Uterus (tissue), 2 donors: ENCODE data around the gene UBA52.
"Not testable (repeated sequence)": the region's sequence is repeated elsewhere in the genome, so short reads cannot be mapped to it uniquely, and the experiment has no call there.

Source experiments
- CTCF ChIP-seq, 4 experiments: fragments of 200-600 bp in 2 of 4; fragments of 450-650 bp in 2 of 4; sonication (generic) in 2 of 4; IDR thresholded peaks; one replicate each; pipeline ENCODE4 v1.5.1; 2016 to 2019; ENCODE audit warnings: antibody characterized with exemption in 4 of 4, mild to moderate bottlenecking in 2 of 4, moderate library complexity in 1 of 4
- POLR2A ChIP-seq, 2 donors: fragments of 450-650 bp; IDR thresholded peaks; one replicate each; pipeline ENCODE4 v1.6.1; 2016; ENCODE audit warnings: antibody characterized with exemption in 2 of 2, mild to moderate bottlenecking in 1 of 2, moderate library complexity in 1 of 2

DNA sequence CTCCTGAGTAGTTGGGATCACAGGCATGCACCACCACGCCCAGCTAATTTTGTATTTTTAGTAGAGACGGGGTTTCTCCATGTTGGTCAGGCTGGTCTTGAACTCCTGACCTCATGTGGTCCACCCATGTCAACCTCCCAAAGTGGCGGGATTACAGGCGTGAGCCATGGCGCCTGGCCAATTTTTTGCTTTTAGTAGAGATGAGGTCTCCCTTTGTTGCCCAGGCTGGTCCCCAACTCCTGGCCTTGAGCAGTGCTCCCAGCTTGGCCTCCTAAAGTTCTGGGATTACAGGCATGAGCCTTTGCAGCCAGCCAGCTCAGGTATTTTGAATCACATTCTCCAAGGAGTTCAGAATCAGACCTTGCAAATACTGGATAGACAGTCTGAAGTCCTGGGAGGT, 21.1 kb downstream of the UBA52 start:
- not testable (repeated sequence) for TF ChIP-seq CTCF, POLR2A (IDR thresholded peaks at IDR 0.05)
